HepG2 (cell line): ENCODE results near the gene NUP85. TPM values are rescaled to one million over a fixed set of nuclear protein-coding genes. Genes with fewer than 3 reads are reported as not detected.

ENCODE experiments used
- FOXK1 ChIP-seq: sonication (generic); formaldehyde crosslinking; IDR thresholded peaks from 2 replicates; pipeline ENCODE4 v1.4.0; 2020; ENCODE audit warnings: low read depth, missing genetic modification reagents, borderline replicate concordance
- RBM39 ChIP-seq: fragments of 200-400 bp; formaldehyde crosslinking; IDR thresholded peaks from one replicate; pipeline ENCODE4 v1.6.1; 2018; ENCODE audit warnings: antibody characterized with exemption, mild to moderate bottlenecking, low read depth, low read length; ENCODE audit not compliant: poor library complexity, severe bottlenecking
- RCOR2 ChIP-seq: IDR thresholded peaks from 2 replicates; pipeline ENCODE4 v1.6.1; 2016; ENCODE audit warnings: missing biosample characterization, missing genetic modification reagents
- TBL1XR1 ChIP-seq: fragments of 150-350 bp; IDR thresholded peaks from 2 replicates; pipeline ENCODE4 v1.6.1; 2014; ENCODE audit warnings: borderline replicate concordance, low read length; ENCODE audit not compliant: partially characterized antibody
- ZNF264 ChIP-seq: sonication (generic); formaldehyde crosslinking; IDR thresholded peaks from 2 replicates; pipeline ENCODE4 v1.4.0; 2020; ENCODE audit warnings: missing genetic modification reagents
- ZNF546 ChIP-seq: sonication (generic); formaldehyde crosslinking; conservative IDR thresholded peaks from 2 replicates; pipeline ENCODE4 v1.8.1; 2023; ENCODE audit warnings: mild to moderate bottlenecking, missing genetic modification reagents
- polyA plus RNA-seq, 8 experiments: library from polyadenylated mRNA; depleted of rRNA in 3 of 8; stranded (reverse) in 7 of 8; unstranded in 1 of 8; fragments of >200 nt; fragmentation: Illumina TruSeq in 4 of 8; extraction: Trizol in 4 of 8; gene quantifications; 2 replicates each; pipeline versions ENCODE4 v1.2.1 to v1.2.3, GENCODE V29; 2011 to 2016; ENCODE audit warnings: low read depth in 4 of 8, missing spikeins in 1 of 8, mixed read lengths in 1 of 8; ENCODE audit not compliant: insufficient read depth in 1 of 8
- total RNA-seq, 5 experiments: library from RNA; depleted of rRNA; stranded (reverse); fragments of >200 nt; fragmentation: Illumina TruSeq; extraction: Trizol; gene quantifications; 2 replicates each; pipeline ENCODE4 v1.2.3, GENCODE V29; 2016; ENCODE audit warnings: low read depth in 1 of 5
- TF ChIP-seq, protein P1 (sequence below): sonication (generic); formaldehyde crosslinking; IDR thresholded peaks from 2 replicates; pipeline ENCODE4 v1.4.0; 2020; ENCODE audit warnings: missing genetic modification reagents, borderline replicate concordance
- TF ChIP-seq, protein P2 (sequence below): sonication (generic); formaldehyde crosslinking; IDR thresholded peaks from 2 replicates; pipeline ENCODE4 v1.4.0; 2020; ENCODE audit warnings: missing genetic modification reagents

NUP85 gene
- total and polyA plus RNA-seq, 2 of the 13 experiments (the other 11 are each of a cell fraction or from before 2014, with no cell fraction given), result 89.1 to 124 TPM

DNA sequence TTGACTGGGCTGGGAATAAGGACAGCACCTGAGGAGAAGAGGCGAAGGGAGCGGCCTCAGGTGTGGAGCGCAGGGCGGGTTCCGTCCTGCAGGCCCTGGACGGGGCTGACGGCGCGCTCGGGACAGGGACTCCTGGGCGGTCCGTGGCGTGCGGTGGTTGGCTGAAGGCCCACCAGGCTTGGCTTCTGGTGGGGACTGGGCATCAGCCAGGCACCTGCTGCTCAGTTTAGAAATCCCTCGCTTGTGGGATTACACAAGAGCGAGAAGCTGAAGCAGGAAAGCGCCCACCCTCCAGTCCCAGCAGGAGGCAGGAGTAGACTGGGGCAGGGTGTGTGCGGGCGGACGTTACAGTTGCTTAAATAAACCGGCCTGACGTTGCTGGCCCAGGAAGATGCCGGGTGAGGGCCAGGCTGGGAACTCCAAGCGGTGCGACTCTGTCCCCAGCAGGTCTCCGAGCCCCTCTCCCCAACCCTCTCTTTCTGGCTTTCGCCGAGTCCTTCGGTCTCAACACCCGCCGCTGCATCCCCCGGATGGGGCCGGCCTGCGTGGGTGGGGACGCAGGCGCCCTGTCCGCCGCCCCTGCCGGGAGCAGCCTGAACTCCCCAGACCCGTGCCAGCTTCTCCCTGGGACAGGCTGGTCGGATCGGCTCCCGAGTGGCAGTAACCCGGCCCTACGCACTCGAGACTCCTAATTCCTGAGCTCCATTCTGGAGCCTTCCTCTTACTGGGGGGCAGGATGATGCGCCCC, 64.9 kb downstream of the NUP85 start (continued):
- TF ChIP-seq, protein P1, sequence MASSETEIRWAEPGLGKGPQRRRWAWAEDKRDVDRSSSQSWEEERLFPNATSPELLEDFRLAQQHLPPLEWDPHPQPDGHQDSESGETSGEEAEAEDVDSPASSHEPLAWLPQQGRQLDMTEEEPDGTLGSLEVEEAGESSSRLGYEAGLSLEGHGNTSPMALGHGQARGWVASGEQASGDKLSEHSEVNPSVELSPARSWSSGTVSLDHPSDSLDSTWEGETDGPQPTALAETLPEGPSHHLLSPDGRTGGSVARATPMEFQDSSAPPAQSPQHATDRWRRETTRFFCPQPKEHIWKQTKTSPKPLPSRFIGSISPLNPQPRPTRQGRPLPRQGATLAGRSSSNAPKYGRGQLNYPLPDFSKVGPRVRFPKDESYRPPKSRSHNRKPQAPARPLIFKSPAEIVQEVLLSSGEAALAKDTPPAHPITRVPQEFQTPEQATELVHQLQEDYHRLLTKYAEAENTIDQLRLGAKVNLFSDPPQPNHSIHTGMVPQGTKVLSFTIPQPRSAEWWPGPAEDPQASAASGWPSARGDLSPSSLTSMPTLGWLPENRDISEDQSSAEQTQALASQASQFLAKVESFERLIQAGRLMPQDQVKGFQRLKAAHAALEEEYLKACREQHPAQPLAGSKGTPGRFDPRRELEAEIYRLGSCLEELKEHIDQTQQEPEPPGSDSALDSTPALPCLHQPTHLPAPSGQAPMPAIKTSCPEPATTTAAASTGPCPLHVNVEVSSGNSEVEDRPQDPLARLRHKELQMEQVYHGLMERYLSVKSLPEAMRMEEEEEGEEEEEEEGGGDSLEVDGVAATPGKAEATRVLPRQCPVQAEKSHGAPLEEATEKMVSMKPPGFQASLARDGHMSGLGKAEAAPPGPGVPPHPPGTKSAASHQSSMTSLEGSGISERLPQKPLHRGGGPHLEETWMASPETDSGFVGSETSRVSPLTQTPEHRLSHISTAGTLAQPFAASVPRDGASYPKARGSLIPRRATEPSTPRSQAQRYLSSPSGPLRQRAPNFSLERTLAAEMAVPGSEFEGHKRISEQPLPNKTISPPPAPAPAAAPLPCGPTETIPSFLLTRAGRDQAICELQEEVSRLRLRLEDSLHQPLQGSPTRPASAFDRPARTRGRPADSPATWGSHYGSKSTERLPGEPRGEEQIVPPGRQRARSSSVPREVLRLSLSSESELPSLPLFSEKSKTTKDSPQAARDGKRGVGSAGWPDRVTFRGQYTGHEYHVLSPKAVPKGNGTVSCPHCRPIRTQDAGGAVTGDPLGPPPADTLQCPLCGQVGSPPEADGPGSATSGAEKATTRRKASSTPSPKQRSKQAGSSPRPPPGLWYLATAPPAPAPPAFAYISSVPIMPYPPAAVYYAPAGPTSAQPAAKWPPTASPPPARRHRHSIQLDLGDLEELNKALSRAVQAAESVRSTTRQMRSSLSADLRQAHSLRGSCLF, result no peak
- TF ChIP-seq FOXK1 (peak; percentile 55; the same call in 1 of the 2 replicates), RBM39 (peak; percentile 56), ZNF264 (CRISPR knock-in tag) (no peak), RCOR2 (CRISPR knock-in tag) (0 out of 2 replicates have a peak, but pooled peaks have one; percentile 21), TBL1XR1 (no peak), ZNF546 (CRISPR knock-in tag) (no peak)
- TF ChIP-seq, protein P2, sequence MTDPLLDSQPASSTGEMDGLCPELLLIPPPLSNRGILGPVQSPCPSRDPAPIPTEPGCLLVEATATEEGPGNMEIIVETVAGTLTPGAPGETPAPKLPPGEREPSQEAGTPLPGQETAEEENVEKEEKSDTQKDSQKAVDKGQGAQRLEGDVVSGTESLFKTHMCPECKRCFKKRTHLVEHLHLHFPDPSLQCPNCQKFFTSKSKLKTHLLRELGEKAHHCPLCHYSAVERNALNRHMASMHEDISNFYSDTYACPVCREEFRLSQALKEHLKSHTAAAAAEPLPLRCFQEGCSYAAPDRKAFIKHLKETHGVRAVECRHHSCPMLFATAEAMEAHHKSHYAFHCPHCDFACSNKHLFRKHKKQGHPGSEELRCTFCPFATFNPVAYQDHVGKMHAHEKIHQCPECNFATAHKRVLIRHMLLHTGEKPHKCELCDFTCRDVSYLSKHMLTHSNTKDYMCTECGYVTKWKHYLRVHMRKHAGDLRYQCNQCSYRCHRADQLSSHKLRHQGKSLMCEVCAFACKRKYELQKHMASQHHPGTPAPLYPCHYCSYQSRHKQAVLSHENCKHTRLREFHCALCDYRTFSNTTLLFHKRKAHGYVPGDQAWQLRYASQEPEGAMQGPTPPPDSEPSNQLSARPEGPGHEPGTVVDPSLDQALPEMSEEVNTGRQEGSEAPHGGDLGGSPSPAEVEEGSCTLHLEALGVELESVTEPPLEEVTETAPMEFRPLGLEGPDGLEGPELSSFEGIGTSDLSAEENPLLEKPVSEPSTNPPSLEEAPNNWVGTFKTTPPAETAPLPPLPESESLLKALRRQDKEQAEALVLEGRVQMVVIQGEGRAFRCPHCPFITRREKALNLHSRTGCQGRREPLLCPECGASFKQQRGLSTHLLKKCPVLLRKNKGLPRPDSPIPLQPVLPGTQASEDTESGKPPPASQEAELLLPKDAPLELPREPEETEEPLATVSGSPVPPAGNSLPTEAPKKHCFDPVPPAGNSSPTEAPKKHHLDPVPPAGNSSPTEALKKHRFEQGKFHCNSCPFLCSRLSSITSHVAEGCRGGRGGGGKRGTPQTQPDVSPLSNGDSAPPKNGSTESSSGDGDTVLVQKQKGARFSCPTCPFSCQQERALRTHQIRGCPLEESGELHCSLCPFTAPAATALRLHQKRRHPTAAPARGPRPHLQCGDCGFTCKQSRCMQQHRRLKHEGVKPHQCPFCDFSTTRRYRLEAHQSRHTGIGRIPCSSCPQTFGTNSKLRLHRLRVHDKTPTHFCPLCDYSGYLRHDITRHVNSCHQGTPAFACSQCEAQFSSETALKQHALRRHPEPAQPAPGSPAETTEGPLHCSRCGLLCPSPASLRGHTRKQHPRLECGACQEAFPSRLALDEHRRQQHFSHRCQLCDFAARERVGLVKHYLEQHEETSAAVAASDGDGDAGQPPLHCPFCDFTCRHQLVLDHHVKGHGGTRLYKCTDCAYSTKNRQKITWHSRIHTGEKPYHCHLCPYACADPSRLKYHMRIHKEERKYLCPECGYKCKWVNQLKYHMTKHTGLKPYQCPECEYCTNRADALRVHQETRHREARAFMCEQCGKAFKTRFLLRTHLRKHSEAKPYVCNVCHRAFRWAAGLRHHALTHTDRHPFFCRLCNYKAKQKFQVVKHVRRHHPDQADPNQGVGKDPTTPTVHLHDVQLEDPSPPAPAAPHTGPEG (CRISPR knock-in tag), result no peak
